Body of pancreas (tissue), 4 donors: ENCODE results near the gene ZNF837. TPM values are rescaled to one million over a fixed set of nuclear protein-coding genes. Genes with fewer than 3 reads are reported as not detected.
A peak's percentile ranks its signal among the peaks of the same experiment; 100 is the strongest.
"Not testable (repeated sequence)": the region's sequence is repeated elsewhere in the genome, so short reads cannot be mapped to it uniquely, and the experiment has no call there.

Source experiments
- ATAC-seq: fragments of 150-250 bp; one replicate; pipeline ENCODE4 v1.9.1; 2016
- DNase-seq, 4 donors: peaks; one replicate each; pipeline ENCODE4 v3.0.0-alpha.2; 2019
- H3K27ac ChIP-seq, 4 donors: fragments of 200-600 bp; sonication (generic); 1 replicate in 3 of 4; 2 replicates in 1 of 4; pipeline versions ENCODE4 v1.5.1 to v1.6.1; 2016 to 2019; ENCODE audit warnings: mild to moderate bottlenecking in 1 of 4, mixed read lengths in 1 of 4, moderate library complexity in 1 of 4
- H3K27me3 ChIP-seq, 2 donors: fragments of 200-600 bp; sonication (generic); one replicate each; pipeline ENCODE4 v1.6.0; 2016; ENCODE audit warnings: mild to moderate bottlenecking in 1 of 2
- H3K36me3 ChIP-seq, 2 donors: fragments of 200-600 bp; sonication (generic); replicated peaks in 1 of 2; 2 replicates each; pipeline ENCODE4 v1.5.1; 2016; ENCODE audit warnings: low read depth in 2 of 2; ENCODE audit not compliant: insufficient read depth in 1 of 2
- H3K4me1 ChIP-seq: fragments of 200-600 bp; sonication (generic); one replicate; pipeline ENCODE4 v1.6.0; 2016
- H3K4me3 ChIP-seq, 2 donors: fragments of 200-600 bp; sonication (generic); 1 replicate in 1 of 2; 2 replicates in 1 of 2; pipeline ENCODE4 v1.5.1; 2016 to 2019
- H3K9me3 ChIP-seq, 3 donors: fragments of 200-600 bp; sonication (generic); 1 replicate in 2 of 3; 2 replicates in 1 of 3; pipeline ENCODE4 v1.5.1; 2016
- CTCF ChIP-seq, 7 experiments: fragments of 450-650 bp in 4 of 7; fragments of 200-600 bp in 3 of 7; sonication (generic) in 3 of 7; IDR thresholded peaks; one replicate each; pipeline ENCODE4 v1.5.1; 2016 to 2019; ENCODE audit warnings: antibody characterized with exemption in 7 of 7
- POLR2A ChIP-seq, 3 donors: fragments of 450-650 bp; IDR thresholded peaks; one replicate each; pipeline ENCODE4 v1.6.1; 2016; ENCODE audit warnings: antibody characterized with exemption in 3 of 3, mild to moderate bottlenecking in 2 of 3
- WGBS, 2 donors: methylation state at CpG; one replicate each; pipeline ENCODE4 v1.1.5; 2017; 5-methylcytosine and 5-hydroxymethylcytosine counted together
- intact Hi-C: fragments of 100-400 bp; cut with DNase I; formaldehyde crosslinking; loops from one replicate; pipeline ENCODE4 v1.15.1; 2023
- total RNA-seq, 2 donors: library from RNA; depleted of rRNA; stranded (reverse); fragments of >200 nt; gene quantifications; one replicate each; pipeline ENCODE4 v1.1.0, GENCODE V29; 2016

ZNF837 gene
- total RNA-seq, 2 donors from 2014 or later, result 7.3 to 15.2 TPM

- Histone ChIP-seq H3K4me3 (no peak overlapping the region), H3K4me1 (peaks cover 18% of the 10 kb centered on the region), H3K27ac (no peak overlapping the region), H3K27me3 (peaks cover 0 to 5% of the 10 kb centered on the region in 2 donors), H3K9me3 (no peaks in the 10 kb centered on the region), H3K36me3 (no peaks in the 10 kb centered on the region)
- no peak for TF ChIP-seq POLR2A (IDR thresholded peaks at IDR 0.05)
- TF ChIP-seq CTCF (IDR thresholded peaks at IDR 0.05), result no peak
- intact Hi-C loops, result no loop called here
- no peak for ATAC-seq
- no peak for DNase-seq
- WGBS, 2 donors, result 82 to 84% methylated on average over 7 to 9 of the region's 9 CpGs
These were observed 29.3 kb downstream of the ZNF837 start for GRCh38 chr19:58351558-58351878.

- Histone ChIP-seq H3K36me3 (no peaks in the 10 kb centered on the region), H3K27me3 (peaks cover 0 to 5% of the 10 kb centered on the region in 2 donors), H3K27ac (no peak overlapping the region), H3K9me3 (no peaks in the 10 kb centered on the region), H3K4me3 (no peak overlapping the region), H3K4me1 (peaks cover 18% of the 10 kb centered on the region)
- DNase-seq (no peak), ATAC-seq (no peak)
- 59 to 63% methylated on average over 28 to 34 of the region's 34 CpGs for WGBS, 2 donors
- TF ChIP-seq POLR2A (IDR thresholded peaks at IDR 0.05), result no peak
- intact Hi-C loops, result no loop called here
These were observed 29.8 kb downstream of the ZNF837 start for GRCh38 chr19:58350871-58351557.

GRCh38 chr19:58350001-58350861 lies 30.6 kb downstream of the ZNF837 start:
- Histone ChIP-seq H3K4me3 (no peak overlapping the region), H3K4me1 (peaks cover 18% of the 10 kb centered on the region), H3K27me3 (peaks cover 0 to 5% of the 10 kb centered on the region in 2 donors), H3K27ac (no peak overlapping the region), H3K9me3 (no peaks in the 10 kb centered on the region), H3K36me3 (no peaks in the 10 kb centered on the region)
- no peak for DNase-seq
- TF ChIP-seq POLR2A (IDR thresholded peaks at IDR 0.05) (no peak), CTCF (IDR thresholded peaks at IDR 0.05) (no peak)
- no peak for ATAC-seq
- WGBS, 2 donors, result 32 to 59% methylated on average over 23 to 84 of the region's 84 CpGs
- intact Hi-C loops, result no loop called here

- H3K27me3 ChIP-seq, result peaks cover 0 to 5% of the 10 kb centered on the region in 2 donors
- no peaks in the 10 kb centered on the region for H3K36me3 ChIP-seq
- TF ChIP-seq POLR2A (IDR thresholded peaks at IDR 0.05), result no peak
- no peak for TF ChIP-seq CTCF (IDR thresholded peaks at IDR 0.05)
- no peaks in the 10 kb centered on the region for H3K9me3 ChIP-seq
- intact Hi-C loops, result no loop called here
- ATAC-seq (no peak), DNase-seq (no peak)
- no peak overlapping the region for H3K4me3 ChIP-seq
- peaks cover 18% of the 10 kb centered on the region for H3K4me1 ChIP-seq
- 36 to 74% methylated on average over 8 of the region's 8 CpGs for WGBS, 2 donors
- H3K27ac ChIP-seq, result no peak overlapping the region
These were observed 31.2 kb downstream of the ZNF837 start for GRCh38 chr19:58349590-58349989.

GRCh38 chr19:58348080-58348479 lies 32.8 kb downstream of the ZNF837 start:
- Histone ChIP-seq H3K4me1 (peaks cover 18% of the 10 kb centered on the region), H3K4me3 (peak overlapping the region in 1 of 2 donors; percentile 22)
- H3K27ac ChIP-seq, H3K36me3 ChIP-seq, DNase-seq, ATAC-seq, intact Hi-C loops, H3K27me3 ChIP-seq, H3K9me3 ChIP-seq: not testable (repeated sequence)
- WGBS, 2 donors, result 14 to 17% methylated on average over 12 of the region's 12 CpGs
